ENCODE results near the gene CDK5RAP1.

The CDK5RAP1 gene

GRCh38 chr20:33373735-33374605, 27.3 kb downstream of the CDK5RAP1 start:
- Histone ChIP-seq H4K20me1 (ENCODE audit: insufficient read depth, low read length) (no peaks in the 10 kb centered on the region), H3K79me2 (ENCODE audit: low read length) (no peaks in the 10 kb centered on the region), H3K9ac (ENCODE audit: low read length) (no peak overlapping the region), H3K9me3 (ENCODE audit: insufficient read depth, low read length) (no peaks in the 10 kb centered on the region), H2AFZ (ENCODE audit: low read depth, low read length) (no peak overlapping the region), H3K4me3 (ENCODE audit: low read length) (no peak overlapping the region), H3K4me1 (ENCODE audit: low read length) (no peaks in the 10 kb centered on the region), H3K36me3 (replicated peaks; ENCODE audit: low read depth, low read length) (peaks cover 49% of the 10 kb centered on the region), H3K27ac (ENCODE audit: low read length) (no peak overlapping the region), H3K4me2 (ENCODE audit: low read length) (no peak overlapping the region), H3K27me3 (ENCODE audit: low read depth, low read length) (no peaks in the 10 kb centered on the region)
- TF ChIP-seq EZH2phosphoT487 (IDR thresholded peaks at IDR 0.05; ENCODE audit: low read depth) (no peak), CTCF (IDR thresholded peaks at IDR 0.05; ENCODE audit: low read depth, low read length) (no peak)

- no peak overlapping the region for H3K9ac ChIP-seq (ENCODE audit: low read length)
- H3K4me1 ChIP-seq (ENCODE audit: low read length), result no peaks in the 10 kb centered on the region
- no peaks in the 10 kb centered on the region for H3K9me3 ChIP-seq (ENCODE audit: insufficient read depth, low read length)
- H3K36me3 ChIP-seq (replicated peaks; ENCODE audit: low read depth, low read length), result peaks cover 45% of the 10 kb centered on the region
- H3K79me2 ChIP-seq (ENCODE audit: low read length), result no peaks in the 10 kb centered on the region
- H3K27ac ChIP-seq (ENCODE audit: low read length), result no peak overlapping the region
- no peak overlapping the region for H3K4me3 ChIP-seq (ENCODE audit: low read length)
- H3K27me3 ChIP-seq (ENCODE audit: low read depth, low read length), result no peaks in the 10 kb centered on the region
- no peak overlapping the region for H2AFZ ChIP-seq (ENCODE audit: low read depth, low read length)
- no peaks in the 10 kb centered on the region for H4K20me1 ChIP-seq (ENCODE audit: insufficient read depth, low read length)
- no peak for TF ChIP-seq CTCF (IDR thresholded peaks at IDR 0.05; ENCODE audit: low read depth, low read length)
- TF ChIP-seq EZH2phosphoT487 (IDR thresholded peaks at IDR 0.05; ENCODE audit: low read depth), result no peak
- no peak overlapping the region for H3K4me2 ChIP-seq (ENCODE audit: low read length)
These were observed 28.3 kb downstream of the CDK5RAP1 start for GRCh38 chr20:33372993-33373441.

DNA sequence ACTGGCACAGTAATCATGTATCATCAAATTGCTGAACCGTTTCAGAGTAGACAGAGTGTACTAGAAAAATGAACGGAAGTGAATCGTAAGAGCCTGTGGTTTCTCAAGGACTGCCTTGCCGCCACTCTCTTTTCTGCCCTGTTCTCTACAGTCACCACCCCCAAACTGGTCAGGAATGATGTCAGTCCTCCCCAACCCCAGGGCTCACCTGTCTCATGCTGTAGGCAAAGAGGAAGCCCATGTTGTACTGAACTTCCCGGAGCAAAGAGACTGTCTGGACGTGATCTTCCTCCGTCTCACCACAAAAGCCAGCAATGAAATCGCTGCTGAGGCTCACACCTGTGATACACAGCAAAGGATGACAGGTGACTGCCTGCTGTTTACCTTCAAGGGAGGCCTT, 31.0 kb downstream of the CDK5RAP1 start:
- Histone ChIP-seq H3K27ac (ENCODE audit: low read length) (no peak overlapping the region), H2AFZ (ENCODE audit: low read depth, low read length) (no peak overlapping the region), H3K36me3 (replicated peaks; ENCODE audit: low read depth, low read length) (peaks cover 54% of the 10 kb centered on the region), H3K4me2 (ENCODE audit: low read length) (no peak overlapping the region), H3K9me3 (ENCODE audit: insufficient read depth, low read length) (no peaks in the 10 kb centered on the region), H3K79me2 (ENCODE audit: low read length) (no peaks in the 10 kb centered on the region), H3K4me1 (ENCODE audit: low read length) (no peaks in the 10 kb centered on the region), H4K20me1 (ENCODE audit: insufficient read depth, low read length) (0 out of 2 replicates have a peak, but pooled peaks cover 3% of the 10 kb centered on the region), H3K27me3 (ENCODE audit: low read depth, low read length) (no peaks in the 10 kb centered on the region), H3K9ac (ENCODE audit: low read length) (no peak overlapping the region), H3K4me3 (ENCODE audit: low read length) (no peak overlapping the region)
- TF ChIP-seq EZH2phosphoT487 (IDR thresholded peaks at IDR 0.05; ENCODE audit: low read depth) (no peak), CTCF (IDR thresholded peaks at IDR 0.05; ENCODE audit: low read depth, low read length) (no peak)

DNA sequence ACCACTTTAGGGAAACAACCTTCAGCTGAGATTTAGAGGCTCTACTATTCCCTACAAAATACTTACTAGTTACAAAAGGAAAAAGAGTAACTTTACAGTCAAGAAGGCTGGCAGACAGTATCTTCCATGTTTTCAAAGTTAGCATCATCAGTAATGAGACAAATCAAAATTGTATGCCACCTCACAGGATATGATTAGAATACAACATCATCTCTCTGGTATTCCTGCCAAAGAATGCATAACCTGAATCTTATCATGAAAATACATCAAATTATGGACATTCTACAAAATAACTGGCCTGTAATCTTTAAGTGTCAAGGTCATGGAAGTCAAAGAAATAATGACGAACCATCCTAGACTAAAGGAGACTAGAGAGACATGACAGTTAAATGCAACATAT, 38.4 kb downstream of the CDK5RAP1 start:
- Histone ChIP-seq H3K9me3 (ENCODE audit: insufficient read depth, low read length) (no peaks in the 10 kb centered on the region), H2AFZ (ENCODE audit: low read depth, low read length) (no peak overlapping the region), H4K20me1 (ENCODE audit: insufficient read depth, low read length) (0 out of 2 replicates have a peak, but pooled peaks cover 3% of the 10 kb centered on the region), H3K79me2 (ENCODE audit: low read length) (no peaks in the 10 kb centered on the region), H3K9ac (ENCODE audit: low read length) (no peak overlapping the region), H3K4me1 (ENCODE audit: low read length) (no peaks in the 10 kb centered on the region), H3K4me3 (ENCODE audit: low read length) (no peak overlapping the region), H3K4me2 (ENCODE audit: low read length) (no peak overlapping the region), H3K36me3 (replicated peaks; ENCODE audit: low read depth, low read length) (peaks cover 60% of the 10 kb centered on the region), H3K27ac (ENCODE audit: low read length) (no peak overlapping the region), H3K27me3 (ENCODE audit: low read depth, low read length) (no peaks in the 10 kb centered on the region)
- TF ChIP-seq EZH2phosphoT487 (IDR thresholded peaks at IDR 0.05; ENCODE audit: low read depth), result no peak
- no peak for TF ChIP-seq CTCF (IDR thresholded peaks at IDR 0.05; ENCODE audit: low read depth, low read length)

All from OCI-LY3 (cell line).